Hepatocyte (in vitro differentiated cells): Measurements from ENCODE around the gene CD160.

Source experiments
- CTCF ChIP-seq: fragments of 200-600 bp; sonication (generic); IDR thresholded peaks from 2 replicates; pipeline ENCODE4 v1.5.1; 2016; ENCODE audit warnings: antibody characterized with exemption, mild to moderate bottlenecking; ENCODE audit not compliant: poor library complexity
- EZH2phosphoT487 ChIP-seq: fragments of 200-600 bp; sonication (generic); IDR thresholded peaks from one replicate; pipeline ENCODE4 v1.6.1; 2018; ENCODE audit warnings: antibody characterized with exemption, mild to moderate bottlenecking, low read depth, moderate library complexity; ENCODE audit not compliant: unreplicated experiment, severe bottlenecking

GRCh38 chr1:145710291-145711027, 8.8 kb upstream of the CD160 start:
- TF ChIP-seq CTCF (no peak), EZH2phosphoT487 (no peak)
